Lung (tissue), 12 donors: Measurements from ENCODE around the gene ARHGAP28. TPM values are rescaled to one million over a fixed set of nuclear protein-coding genes. Genes with fewer than 3 reads are reported as not detected.
A peak's percentile ranks its signal among the peaks of the same experiment; 100 is the strongest.

Source experiments
- ATAC-seq: fragments of 200-7000 bp; cut with Tn5 transposase; one replicate; pipeline ENCODE4 v1.9.1; 2020; ENCODE audit warnings: moderate number of reproducible peaks; ENCODE audit not compliant: insufficient read depth, low FRiP score
- DNase-seq, 3 donors: peaks; one replicate each; pipeline ENCODE4 v3.0.0-alpha.2; 2013 to 2017
- H3K27ac ChIP-seq, 2 donors: one replicate each; pipeline ENCODE4 v1.5.1; 2013; ENCODE audit warnings: mild to moderate bottlenecking in 2 of 2, moderate library complexity in 2 of 2, control low read depth in 1 of 2, inconsistent platforms in 1 of 2, low read depth in 1 of 2, low read length in 1 of 2
- H3K27me3 ChIP-seq, 3 donors: one replicate each; pipeline ENCODE4 v1.5.1; 2013; ENCODE audit warnings: low read length in 2 of 3; ENCODE audit not compliant: control insufficient read depth in 3 of 3, insufficient read depth in 3 of 3
- H3K36me3 ChIP-seq, 4 donors: one replicate each; pipeline ENCODE4 v1.5.1; 2013; ENCODE audit warnings: low read length in 4 of 4, mild to moderate bottlenecking in 1 of 4, moderate library complexity in 1 of 4; ENCODE audit not compliant: control insufficient read depth in 4 of 4, insufficient read depth in 4 of 4
- H3K4me1 ChIP-seq, 5 donors: one replicate each; pipeline ENCODE4 v1.5.1; 2013; ENCODE audit warnings: low read length in 5 of 5, mild to moderate bottlenecking in 2 of 5, moderate library complexity in 1 of 5; ENCODE audit not compliant: control insufficient read depth in 5 of 5, insufficient read depth in 5 of 5
- H3K4me3 ChIP-seq: one replicate; pipeline ENCODE4 v1.5.1; 2013; ENCODE audit warnings: mild to moderate bottlenecking, control low read depth, moderate library complexity
- H3K9ac ChIP-seq, 2 donors: one replicate each; pipeline ENCODE4 v1.5.1; 2013; ENCODE audit warnings: low read length in 2 of 2, control low read depth in 1 of 2; ENCODE audit not compliant: insufficient read depth in 1 of 2
- H3K9me3 ChIP-seq, 4 donors: one replicate each; pipeline ENCODE4 v1.5.1; 2013; ENCODE audit warnings: low read length in 3 of 4, mild to moderate bottlenecking in 1 of 4, moderate library complexity in 1 of 4; ENCODE audit not compliant: control insufficient read depth in 4 of 4, insufficient read depth in 3 of 4
- CTCF ChIP-seq: IDR thresholded peaks from 2 replicates; pipeline ENCODE4 v1.5.1; 2012; ENCODE audit warnings: mild to moderate bottlenecking; ENCODE audit errors: control extremely low read depth, extremely low read depth
- WGBS, 2 donors: extraction: QIAGEN DNeasy Blood & Tissue Kit; methylation state at CpG; one replicate each; pipeline ENCODE4 v1.1.7; 2013; 5-methylcytosine and 5-hydroxymethylcytosine counted together
- polyA plus RNA-seq, 2 donors: library from polyadenylated mRNA; stranded (reverse); fragments of 200-250 nt; gene quantifications; one replicate each; pipeline ENCODE4 v1.2.1, GENCODE V29; 2013
- total RNA-seq, 2 donors: library from RNA; depleted of rRNA in 1 of 2; stranded (reverse); fragments of >200 nt in 1 of 2; gene quantifications; one replicate each; pipeline ENCODE4 v1.2.1, GENCODE V29; 2014 to 2021
- donor health status: control.
- donor health status: control.
- donor health status: Bipolar disorder and iron deficiency.
- donor health status: healthy.
- donor health status: DM: yes; HTN: yes; CAD: no.

Gene ARHGAP28
- total and polyA plus RNA-seq, 4 donors, result 1.4 to 123 (median 5.6) TPM

- no peak overlapping the region for H3K4me3 ChIP-seq
- ATAC-seq, result peak; percentile 19
Observed at GRCh38 chr18:6682437-6683111, 46.9 kb upstream of the ARHGAP28 start.

GRCh38 chr18:6683112-6683876, 46.2 kb upstream of the ARHGAP28 start:
- Histone ChIP-seq H3K36me3 (no peaks in the 10 kb centered on the region), H3K4me1 (peaks cover 0 to 9% (median 0%) of the 10 kb centered on the region in 5 donors), H3K27ac (no peak overlapping the region), H3K27me3 (no peaks in the 10 kb centered on the region), H3K4me3 (no peak overlapping the region), H3K9ac (no peak overlapping the region), H3K9me3 (no peaks in the 10 kb centered on the region)
- DNase-seq (peak in 1 of 3 donors; percentile 28), ATAC-seq (no peak)
- WGBS, 2 donors, result 72 to 75% methylated on average over 25 of the region's 25 CpGs
- no peak for TF ChIP-seq CTCF

More at GRCh38 chr18:6682437-6683111, 46.9 kb upstream of the ARHGAP28 start:
- Histone ChIP-seq H3K4me1 (peaks cover 0 to 9% (median 0%) of the 10 kb centered on the region in 5 donors), H3K27ac (no peak overlapping the region), H3K36me3 (no peaks in the 10 kb centered on the region), H3K9me3 (no peaks in the 10 kb centered on the region), H3K27me3 (no peaks in the 10 kb centered on the region), H3K9ac (no peak overlapping the region)
- peak; percentile 25 to 54 (median 34) for DNase-seq
- no peak for TF ChIP-seq CTCF
- 39 to 52% methylated on average over 14 of the region's 14 CpGs for WGBS, 2 donors

- Histone ChIP-seq H3K4me3 (no peak overlapping the region), H3K36me3 (no peaks in the 10 kb centered on the region), H3K9me3 (no peaks in the 10 kb centered on the region), H3K9ac (no peak overlapping the region), H3K4me1 (peaks cover 0 to 3% (median 0%) of the 10 kb centered on the region in 5 donors), H3K27me3 (no peaks in the 10 kb centered on the region), H3K27ac (no peak overlapping the region)
- DNase-seq (peak in 2 of 3 donors; percentile 66 to 68), ATAC-seq (no peak)
- TF ChIP-seq CTCF, result no peak
Observed at GRCh38 chr18:6687676-6688075, 41.8 kb upstream of the ARHGAP28 start.
